Endothelial cell of umbilical vein (primary cell): ENCODE results near the gene VSTM2B. TPM values are rescaled to one million over a fixed set of nuclear protein-coding genes. Genes with fewer than 3 reads are reported as not detected.

Experiments used
- BruUV-seq: library from RNA; stranded (reverse); fragments of 400-500 nt; replicated peaks from 2 replicates; lab custom pipeline; 2021; lab: Mats Ljungman, UMichigan
- CTCF ChIA-PET: fragments of 300-600, 350-600 bp; sonication (Branson Sonifier 250); formaldehyde crosslinking; loops from one replicate; lab custom pipeline; 2021; ENCODE audit warnings: antibody characterized with exemption, inconsistent platforms; lab: Charles Lee
- POLR2A ChIA-PET: fragments of 300-600, 350-600 bp; sonication (Branson Sonifier 250); formaldehyde crosslinking; loops from one replicate; lab custom pipeline; 2021; ENCODE audit warnings: antibody characterized with exemption, inconsistent platforms; lab: Charles Lee
- DNase-seq: peaks from one replicate; pipeline ENCODE4 v3.0.0-alpha.2; 2011; ENCODE audit warnings: low read depth, low spot score
- FAIRE-seq: peaks from 2 replicates; lab custom pipeline; 2011; peaks lifted over from hg19 to GRCh38; lab: Jason Lieb, UNC
- H2AFZ ChIP-seq: 2 replicates; pipeline ENCODE4 v1.6.0; 2012; ENCODE audit warnings: low read depth, low read length, control low read depth, inconsistent platforms
- H3K27ac ChIP-seq: 2 replicates; pipeline ENCODE4 v1.5.1; 2011; ENCODE audit warnings: low read depth, mild to moderate bottlenecking, control low read depth, low read length, moderate library complexity; ENCODE audit not compliant: insufficient read depth
- H3K27me3 ChIP-seq, 2 experiments: 2 replicates each; pipeline versions ENCODE4 v1.6.0 to v1.6.1; 2011; ENCODE audit warnings: low read length in 2 of 2, mixed read lengths in 1 of 2; ENCODE audit not compliant: control insufficient read depth in 2 of 2, insufficient read depth in 2 of 2
- H3K36me3 ChIP-seq, 2 experiments: 2 replicates in 1 of 2; 3 replicates in 1 of 2; pipeline ENCODE4 v1.5.1; 2011; ENCODE audit warnings: low read length in 2 of 2, mild to moderate bottlenecking in 1 of 2, moderate library complexity in 1 of 2; ENCODE audit not compliant: control insufficient read depth in 2 of 2, insufficient read depth in 2 of 2; ENCODE audit errors: extremely low read depth in 1 of 2
- H3K4me1 ChIP-seq: 3 replicates; pipeline ENCODE4 v1.5.1; 2011; ENCODE audit warnings: mild to moderate bottlenecking, low read length; ENCODE audit not compliant: control insufficient read depth, insufficient read depth; ENCODE audit errors: extremely low read depth
- H3K4me2 ChIP-seq: 2 replicates; pipeline ENCODE4 v1.6.1; 2011; ENCODE audit warnings: low read length, control low read depth, mixed read lengths; ENCODE audit not compliant: insufficient read depth
- H3K4me3 ChIP-seq, 3 experiments: fragments of 200-600 bp in 1 of 3; sonication (generic), shearing (Covaris generic) in 1 of 3; replicated peaks in 1 of 3; 2 replicates each; pipeline ENCODE4 v1.5.1; 2011 to 2016; ENCODE audit warnings: control low read depth in 3 of 3, low read length in 3 of 3, mild to moderate bottlenecking in 2 of 3, inconsistent platforms in 1 of 3, low read depth in 1 of 3, moderate library complexity in 1 of 3; ENCODE audit not compliant: insufficient read depth in 1 of 3
- H3K79me2 ChIP-seq: 2 replicates; pipeline ENCODE4 v1.6.0; 2012; ENCODE audit warnings: low read length, inconsistent platforms; ENCODE audit not compliant: control insufficient read depth, insufficient read depth
- H3K9ac ChIP-seq: replicated peaks from 2 replicates; pipeline ENCODE3; 2011; ENCODE audit warnings: low read length, control low read depth; ENCODE audit not compliant: insufficient read depth; ENCODE audit errors: extremely low read depth
- H3K9me1 ChIP-seq: replicated peaks from 3 replicates; pipeline ENCODE4 v1.6.0; 2011; ENCODE audit warnings: mild to moderate bottlenecking, low read length; ENCODE audit not compliant: control insufficient read depth, insufficient read depth; ENCODE audit errors: extremely low read depth
- H3K9me3 ChIP-seq: replicated peaks from 2 replicates; pipeline ENCODE4 v1.5.1; 2012; ENCODE audit warnings: low read length, inconsistent platforms; ENCODE audit not compliant: control insufficient read depth, insufficient read depth
- H4K20me1 ChIP-seq: replicated peaks from 2 replicates; pipeline ENCODE3; 2011; ENCODE audit warnings: mild to moderate bottlenecking, low read length; ENCODE audit not compliant: control insufficient read depth, insufficient read depth; ENCODE audit errors: extremely low read depth
- EZH2 ChIP-seq: IDR thresholded peaks from 2 replicates; pipeline ENCODE4 v1.6.1; 2012; ENCODE audit warnings: borderline replicate concordance, low read depth, mild to moderate bottlenecking, moderate library complexity, low read length, inconsistent platforms; ENCODE audit not compliant: severe bottlenecking
- FOS ChIP-seq: IDR thresholded peaks from 2 replicates; pipeline ENCODE4 v1.6.1; 2011; ENCODE audit warnings: mild to moderate bottlenecking, low read length, moderate library complexity, borderline replicate concordance; ENCODE audit not compliant: insufficient read depth
- GATA2 ChIP-seq: IDR thresholded peaks from 2 replicates; pipeline ENCODE4 v1.7.0; 2011; ENCODE audit warnings: low read depth, mild to moderate bottlenecking, moderate library complexity, mixed read lengths, low read length; ENCODE audit not compliant: insufficient read length, insufficient read depth
- JUN ChIP-seq: IDR thresholded peaks from 2 replicates; pipeline ENCODE4 v1.6.1; 2011; ENCODE audit warnings: borderline replicate concordance, low read depth; ENCODE audit not compliant: insufficient read length, insufficient read depth
- MAX ChIP-seq: IDR thresholded peaks from 2 replicates; pipeline ENCODE4 v1.6.1; 2011; ENCODE audit not compliant: insufficient read depth, insufficient read length
- MYC ChIP-seq: IDR thresholded peaks from one replicate; pipeline ENCODE4 v1.6.1; 2011; ENCODE audit warnings: mild to moderate bottlenecking, low read depth, low read length
- POLR2A ChIP-seq: IDR thresholded peaks from 2 replicates; pipeline ENCODE4 v1.6.1; 2012; ENCODE audit warnings: low read depth, mild to moderate bottlenecking, control low read depth, low read length
- dilution Hi-C: fragments of 300-500 bp; cut with MboI; formaldehyde crosslinking; loops from one replicate; pipeline ENCODE4 v1.15.0; 2019; ENCODE audit warnings: low sequenced_read_pairs; ENCODE audit not compliant: extremely low pct_ligation_motif_present
- intact Hi-C: fragments of 100-400 bp; cut with micrococcal nuclease; formaldehyde crosslinking; loops from one replicate; pipeline ENCODE4 v1.10.0; 2022
- polyA plus RNA-seq, 4 experiments: library from polyadenylated mRNA; depleted of rRNA in 3 of 4; stranded (reverse) in 3 of 4; unstranded in 1 of 4; fragments of >200 nt; gene quantifications; 2 replicates each; pipeline versions ENCODE4 v1.2.1 to v1.2.3, GENCODE V29; 2011 to 2012; ENCODE audit warnings: missing spikeins in 1 of 4
- total RNA-seq: library from RNA; stranded (reverse); gene quantifications from 2 replicates; pipeline ENCODE4 v1.2.3, GENCODE V29; 2021

VSTM2B gene
- total and polyA plus RNA-seq, 2 donors (not counting 3 experiments of a cell fraction or from before 2014, with no cell fraction given) = not detected

GRCh38 chr19:29504454-29504853, 21.3 kb upstream of the VSTM2B start:
- POLR2A ChIA-PET = no interaction called here
- dilution Hi-C loops = no loop called here
- H3K79me2 ChIP-seq = no peaks in the 10 kb centered on the region
- no peak overlapping the region for H2AFZ ChIP-seq
- FAIRE-seq = no peak
- CTCF ChIA-PET = interaction anchor here (1.7 kb wide), 1 partner anchor 11 kb away, joined by 4 read pairs; no protein-coding TSS in a partner anchor
- BruUV-seq = no TSS peak
- H3K9ac ChIP-seq = no peak overlapping the region
- H3K9me1 ChIP-seq = no peaks in the 10 kb centered on the region
- no peaks in the 10 kb centered on the region for H3K36me3 ChIP-seq
- H3K4me2 ChIP-seq = no peak overlapping the region
- peaks cover 5% of the 10 kb centered on the region for H3K9me3 ChIP-seq
- no peak overlapping the region for H3K4me3 ChIP-seq
- no peaks in the 10 kb centered on the region for H4K20me1 ChIP-seq
- no peaks in the 10 kb centered on the region for H3K4me1 ChIP-seq
- H3K27me3 ChIP-seq = no peaks in the 10 kb centered on the region
- H3K27ac ChIP-seq = no peak overlapping the region
- intact Hi-C loops = no loop called here
- TF ChIP-seq EZH2 (no peak), MYC (no peak)
- no peak for DNase-seq

DNA sequence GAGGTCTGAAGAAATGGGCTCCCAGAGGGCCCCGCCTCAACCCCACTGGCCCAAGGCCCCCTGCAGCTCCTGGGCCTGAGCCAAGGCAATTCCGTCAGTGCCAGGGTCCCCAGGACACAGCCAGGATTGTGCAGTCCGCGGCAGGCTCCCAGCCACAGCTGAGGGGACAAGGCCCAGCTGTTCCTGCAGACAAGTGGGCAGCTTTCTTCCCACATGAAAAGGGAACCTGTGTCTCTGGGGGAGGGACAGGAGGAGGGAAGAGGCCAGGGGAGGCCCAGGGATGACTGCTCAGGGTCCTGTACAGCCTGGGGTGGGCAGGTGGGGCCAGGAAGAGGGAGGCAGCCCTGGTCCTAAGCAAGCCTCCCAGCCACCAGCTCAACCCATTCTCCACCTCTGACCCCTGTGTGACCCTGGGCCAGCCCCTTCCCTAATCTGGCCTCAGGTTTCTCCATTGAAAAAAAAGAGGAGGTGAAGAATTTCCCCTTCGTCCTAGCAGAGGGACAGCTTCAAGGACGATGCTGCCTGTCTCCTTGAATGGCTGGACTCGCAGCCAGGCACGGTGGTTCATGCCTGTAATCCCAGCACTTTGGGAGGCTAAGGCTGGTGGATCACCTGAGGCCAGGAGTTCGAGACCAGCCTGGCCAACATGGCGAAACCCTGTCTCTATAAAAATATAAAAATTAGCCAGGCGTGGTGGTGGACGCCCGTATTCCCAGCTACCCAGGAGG, 20.5 kb upstream of the VSTM2B start:
- dilution Hi-C loops = no loop called here
- FAIRE-seq (no peak), DNase-seq (no peak)
- no peak for TF ChIP-seq FOS
- no peak for TF ChIP-seq JUN
- no peak for TF ChIP-seq POLR2A
- no peak for TF ChIP-seq GATA2
- no peak for TF ChIP-seq MAX
- TF ChIP-seq EZH2 = no peak
- no peaks in the 10 kb centered on the region for H3K9me1 ChIP-seq
- ChIA-PET CTCF (no interaction called here), POLR2A (no interaction called here)
- no peaks in the 10 kb centered on the region for H3K36me3 ChIP-seq
- H3K27ac ChIP-seq = no peak overlapping the region
- H3K27me3 ChIP-seq = no peaks in the 10 kb centered on the region
- H3K4me2 ChIP-seq = no peak overlapping the region
- H3K4me1 ChIP-seq = no peaks in the 10 kb centered on the region
- no peaks in the 10 kb centered on the region for H4K20me1 ChIP-seq
- H3K79me2 ChIP-seq = no peaks in the 10 kb centered on the region
- H3K4me3 ChIP-seq = no peak overlapping the region
- no TSS peak for BruUV-seq
- no peak overlapping the region for H2AFZ ChIP-seq
- no peak overlapping the region for H3K9ac ChIP-seq
- intact Hi-C loops = no loop called here
- peaks cover 5% of the 10 kb centered on the region for H3K9me3 ChIP-seq
